GM12874 (cell line): Measurements from ENCODE around the gene ZNF576.

ENCODE experiments used
- CTCF ChIP-seq: IDR thresholded peaks from 2 replicates; pipeline ENCODE4 v1.5.1; 2011; ENCODE audit warnings: low read depth, mild to moderate bottlenecking, control low read depth, low read length, moderate library complexity; ENCODE audit not compliant: insufficient read depth

Gene ZNF576

GRCh38 chr19:43578787-43579186 lies 17.6 kb upstream of the ZNF576 start:
- TF ChIP-seq CTCF = no peak

GRCh38 chr19:43581467-43581866 lies 14.9 kb upstream of the ZNF576 start:
- no peak for TF ChIP-seq CTCF

GRCh38 chr19:43582495-43582894 lies 13.9 kb upstream of the ZNF576 start:
- TF ChIP-seq CTCF = no peak

- no peak for TF ChIP-seq CTCF
Observed at GRCh38 chr19:43584484-43584883, 11.9 kb upstream of the ZNF576 start.

- no peak for TF ChIP-seq CTCF
Observed at GRCh38 chr19:43586346-43586745, 10.0 kb upstream of the ZNF576 start.

GRCh38 chr19:43589277-43589676 lies 7.1 kb upstream of the ZNF576 start:
- no peak for TF ChIP-seq CTCF

GRCh38 chr19:43589678-43590077 lies 6.7 kb upstream of the ZNF576 start:
- TF ChIP-seq CTCF = no peak
